Inferior parietal cortex (tissue), 1 donor: ENCODE measurements around the gene GOLT1A.
A peak's percentile ranks its signal among the peaks of the same experiment; 100 is the strongest.

Source experiments
- DNase-seq: peaks from one replicate; pipeline ENCODE4 v3.0.0-alpha.2; 2016; ENCODE audit errors: extremely low spot score

The GOLT1A gene

GRCh38 chr1:204213668-204214662 is at the start of gene GOLT1A:
Gene GOLT1A, minus strand, starts transcription at chr1:204213988. Its CDS starts 82 bp downstream, at chr1:204213906.
- DNase-seq: peak; percentile 81

- DNase-seq: no peak
Observed at GRCh38 chr1:204263254-204263910, 49.6 kb upstream of the GOLT1A start.

GRCh38 chr1:204262506-204263253 is 48.9 kb upstream of the GOLT1A start:
- no peak for DNase-seq

- DNase-seq: no peak
Observed at GRCh38 chr1:204261746-204262505, 48.1 kb upstream of the GOLT1A start.

- no peak for DNase-seq
Observed at GRCh38 chr1:204261266-204261665, 47.5 kb upstream of the GOLT1A start.

- no peak for DNase-seq
Observed at GRCh38 chr1:204260601-204261197, 46.9 kb upstream of the GOLT1A start.

GRCh38 chr1:204259782-204260181 is 46.0 kb upstream of the GOLT1A start:
- DNase-seq: no peak

- no peak for DNase-seq
Observed at GRCh38 chr1:204259196-204259595, 45.4 kb upstream of the GOLT1A start.

GRCh38 chr1:204258213-204259115 is 44.7 kb upstream of the GOLT1A start:
- DNase-seq: peak; percentile 63

- no peak for DNase-seq
Observed at GRCh38 chr1:204257446-204257845, 43.7 kb upstream of the GOLT1A start.

GRCh38 chr1:204256531-204256930 is 42.7 kb upstream of the GOLT1A start:
- no peak for DNase-seq

- DNase-seq: no peak
Observed at GRCh38 chr1:204255966-204256365, 42.2 kb upstream of the GOLT1A start.

GRCh38 chr1:204255225-204255624 is 41.4 kb upstream of the GOLT1A start:
- DNase-seq: no peak

GRCh38 chr1:204254031-204254661 is 40.4 kb upstream of the GOLT1A start:
- no peak for DNase-seq

GRCh38 chr1:204251926-204252689 is 38.3 kb upstream of the GOLT1A start:
- DNase-seq: no peak

GRCh38 chr1:204251286-204251685 is 37.5 kb upstream of the GOLT1A start:
- DNase-seq: no peak

- DNase-seq: no peak
Observed at GRCh38 chr1:204250428-204251030, 36.7 kb upstream of the GOLT1A start.

- DNase-seq: no peak
Observed at GRCh38 chr1:204249736-204250427, 36.1 kb upstream of the GOLT1A start.
